H1 (cell line): ENCODE data around the gene BCO2. TPM values are rescaled to one million over a fixed set of nuclear protein-coding genes. Genes with fewer than 3 reads are reported as not detected.

ENCODE experiments used
- CTCF ChIA-PET: fragments of 300-600 bp; sonication (Branson Sonifier 250); formaldehyde crosslinking; loops from one replicate; lab custom pipeline; 2021; ENCODE audit not compliant: partially characterized antibody; lab: Charles Lee
- POLR2A ChIA-PET: fragments of 300-600 bp; sonication (Branson Sonifier 250); formaldehyde crosslinking; loops from one replicate; lab custom pipeline; 2021; ENCODE audit warnings: inconsistent platforms; ENCODE audit not compliant: partially characterized antibody; lab: Charles Lee
- DNase-seq, 2 experiments: peaks; one replicate each; pipeline versions ENCODE4 v3.0.0 to v3.0.0-alpha.2; 2010 to 2022; ENCODE audit warnings: low spot score in 2 of 2, low read depth in 1 of 2, mixed read lengths in 1 of 2
- FAIRE-seq: peaks from 2 replicates; lab custom pipeline; 2011; peaks lifted over from hg19 to GRCh38; lab: Jason Lieb, UNC
- H2AFZ ChIP-seq: 2 replicates; pipeline ENCODE4 v1.8.1; 2012; ENCODE audit warnings: low read length, inconsistent platforms
- H2AK5ac ChIP-seq: 2 replicates; pipeline ENCODE4 v1.6.1; 2013; ENCODE audit warnings: low read depth, low read length
- H2BK120ac ChIP-seq: replicated peaks from 2 replicates; pipeline ENCODE3; 2013; ENCODE audit warnings: low read depth, low read length, inconsistent platforms
- H2BK12ac ChIP-seq: 2 replicates; pipeline ENCODE4 v1.6.1; 2013; ENCODE audit warnings: low read depth, low read length
- H2BK15ac ChIP-seq: 2 replicates; pipeline ENCODE4 v1.6.1; 2013; ENCODE audit warnings: low read length
- H2BK20ac ChIP-seq: 2 replicates; pipeline ENCODE4 v1.6.1; 2013; ENCODE audit warnings: low read length
- H2BK5ac ChIP-seq: 2 replicates; pipeline ENCODE4 v1.6.1; 2013; ENCODE audit warnings: low read depth, low read length
- H3K14ac ChIP-seq: 2 replicates; pipeline ENCODE4 v1.6.1; 2013; ENCODE audit warnings: inconsistent platforms; ENCODE audit not compliant: insufficient read length
- H3K18ac ChIP-seq: 2 replicates; pipeline ENCODE4 v1.6.1; 2013; ENCODE audit warnings: low read length; ENCODE audit errors: extremely low read depth
- H3K23ac ChIP-seq: 2 replicates; pipeline ENCODE4 v1.6.1; 2013; ENCODE audit warnings: inconsistent platforms; ENCODE audit not compliant: insufficient read length
- H3K23me2 ChIP-seq: 2 replicates; pipeline ENCODE4 v1.6.1; 2013; ENCODE audit warnings: low read depth, low read length
- H3K27ac ChIP-seq: 2 replicates; pipeline ENCODE4 v1.6.1; 2011; ENCODE audit warnings: low read depth, low read length, inconsistent platforms
- H3K27me3 ChIP-seq, 4 experiments: replicated peaks in 1 of 4; 1 replicate in 1 of 4; 2 replicates in 3 of 4; pipeline versions ENCODE4 v1.6.1 to v1.8.1; 2011 to 2013; ENCODE audit warnings: low read length in 3 of 4, mild to moderate bottlenecking in 3 of 4, inconsistent platforms in 2 of 4, mixed read lengths in 2 of 4, moderate library complexity in 1 of 4; ENCODE audit not compliant: control insufficient read depth in 3 of 4, insufficient read depth in 3 of 4; ENCODE audit errors: extremely low read depth in 1 of 4
- H3K36me3 ChIP-seq, 4 experiments: 2 replicates each; pipeline versions ENCODE4 v1.6.1 to v1.8.1; 2011 to 2013; ENCODE audit warnings: mild to moderate bottlenecking in 4 of 4, low read length in 3 of 4, moderate library complexity in 2 of 4, control low read depth in 1 of 4, inconsistent platforms in 1 of 4; ENCODE audit not compliant: insufficient read depth in 4 of 4, control insufficient read depth in 2 of 4
- H3K4ac ChIP-seq: replicated peaks from 2 replicates; pipeline ENCODE3; 2013; ENCODE audit warnings: low read length, low read depth, mixed read lengths, inconsistent platforms; ENCODE audit not compliant: insufficient read length
- H3K4me1 ChIP-seq, 4 experiments: replicated peaks in 1 of 4; 1 replicate in 1 of 4; 2 replicates in 3 of 4; pipeline versions ENCODE4 v1.6.1 to v1.8.1; 2011 to 2013; ENCODE audit warnings: low read length in 3 of 4, inconsistent platforms in 2 of 4, mixed read lengths in 1 of 4; ENCODE audit not compliant: insufficient read depth in 4 of 4, control insufficient read depth in 3 of 4
- H3K4me2 ChIP-seq, 2 experiments: 2 replicates each; pipeline versions ENCODE4 v1.6.1 to v1.8.1; 2011 to 2013; ENCODE audit warnings: low read depth in 2 of 2, low read length in 2 of 2, control low read depth in 1 of 2, inconsistent platforms in 1 of 2, mild to moderate bottlenecking in 1 of 2; ENCODE audit not compliant: insufficient read depth in 1 of 2
- H3K4me3 ChIP-seq, 4 experiments: fragments of 200-600, 300-600 bp in 1 of 4; sonication (generic), shearing (Covaris generic), sonication (Bioruptor Twin) in 1 of 4; 2 replicates each; pipeline versions ENCODE4 v1.5.1 to v1.8.1; 2011 to 2016; ENCODE audit warnings: low read length in 4 of 4, low read depth in 3 of 4, control low read depth in 2 of 4, inconsistent platforms in 2 of 4, mild to moderate bottlenecking in 2 of 4, mixed read lengths in 1 of 4, moderate library complexity in 1 of 4; ENCODE audit not compliant: insufficient read depth in 2 of 4; ENCODE audit errors: extremely low read depth in 1 of 4
- H3K56ac ChIP-seq: replicated peaks from 2 replicates; pipeline ENCODE3; 2013; ENCODE audit warnings: low read depth, mild to moderate bottlenecking, mixed read lengths, low read length, inconsistent platforms; ENCODE audit not compliant: insufficient read length
- H3K79me1 ChIP-seq: 2 replicates; pipeline ENCODE4 v1.6.1; 2013; ENCODE audit warnings: low read depth, low read length, control low read depth
- H3K79me2 ChIP-seq, 2 experiments: 2 replicates each; pipeline versions ENCODE4 v1.6.1 to v1.8.1; 2012 to 2013; ENCODE audit warnings: low read length in 2 of 2, mild to moderate bottlenecking in 2 of 2, inconsistent platforms in 1 of 2; ENCODE audit not compliant: insufficient read depth in 2 of 2, control insufficient read depth in 1 of 2
- H3K9ac ChIP-seq, 4 experiments: replicated peaks in 1 of 4; 1 replicate in 1 of 4; 2 replicates in 3 of 4; pipeline versions ENCODE4 v1.6.1 to v1.8.1; 2011 to 2013; ENCODE audit warnings: low read depth in 3 of 4, low read length in 3 of 4, control low read depth in 2 of 4, mild to moderate bottlenecking in 2 of 4, moderate library complexity in 2 of 4, inconsistent platforms in 1 of 4; ENCODE audit errors: extremely low read depth in 1 of 4
- H3K9me3 ChIP-seq, 2 experiments: 2 replicates each; pipeline versions ENCODE4 v1.6.1 to v1.8.1; 2012 to 2013; ENCODE audit warnings: mild to moderate bottlenecking in 2 of 2, moderate library complexity in 2 of 2, control low read depth in 1 of 2, inconsistent platforms in 1 of 2, low read depth in 1 of 2, low read length in 1 of 2, mixed read lengths in 1 of 2; ENCODE audit not compliant: insufficient read depth in 2 of 2
- H4K20me1 ChIP-seq, 2 experiments: replicated peaks in 1 of 2; 2 replicates each; pipeline versions ENCODE3 to v1.8.1; 2011 to 2013; ENCODE audit warnings: inconsistent platforms in 2 of 2, low read length in 2 of 2, mild to moderate bottlenecking in 1 of 2; ENCODE audit not compliant: insufficient read depth in 2 of 2, control insufficient read depth in 1 of 2
- H4K5ac ChIP-seq: 2 replicates; pipeline ENCODE4 v1.6.1; 2013; ENCODE audit warnings: low read length, low read depth, mixed read lengths, inconsistent platforms; ENCODE audit not compliant: insufficient read length
- H4K8ac ChIP-seq: 2 replicates; pipeline ENCODE4 v1.8.0; 2013; ENCODE audit warnings: mild to moderate bottlenecking, moderate library complexity, low read length, inconsistent platforms; ENCODE audit not compliant: insufficient read depth; ENCODE audit errors: extremely low read depth
- H4K91ac ChIP-seq: replicated peaks from 2 replicates; pipeline ENCODE3; 2013; ENCODE audit warnings: low read length, mixed read lengths, inconsistent platforms; ENCODE audit not compliant: insufficient read length
- CTCF ChIP-seq, 3 experiments: IDR thresholded peaks; 1 replicate in 2 of 3; 2 replicates in 1 of 3; pipeline versions ENCODE4 v1.5.1 to v1.6.1; 2011; ENCODE audit warnings: low read length in 3 of 3, mild to moderate bottlenecking in 3 of 3, inconsistent platforms in 2 of 3, low read depth in 1 of 3, moderate library complexity in 1 of 3; ENCODE audit not compliant: insufficient read depth in 1 of 3; ENCODE audit errors: control extremely low read depth in 1 of 3
- E2F6 ChIP-seq: IDR thresholded peaks from 2 replicates; pipeline ENCODE4 v1.6.1; 2012; ENCODE audit warnings: inconsistent platforms
- HDAC6 ChIP-seq: IDR thresholded peaks from one replicate; pipeline ENCODE4 v1.7.1; 2012; ENCODE audit warnings: low read depth, mild to moderate bottlenecking, inconsistent platforms, low read length, moderate library complexity
- KDM5A ChIP-seq: fragments of 200-600 bp; IDR thresholded peaks from 2 replicates; pipeline ENCODE4 v1.7.1; 2012; ENCODE audit warnings: mild to moderate bottlenecking, low read length, inconsistent platforms, mixed read lengths
- RXRA ChIP-seq: IDR thresholded peaks from 2 replicates; pipeline ENCODE4 v1.6.1; 2011; ENCODE audit warnings: low read depth, mild to moderate bottlenecking, low read length, moderate library complexity; ENCODE audit not compliant: insufficient read depth
- SP1 ChIP-seq: IDR thresholded peaks from 2 replicates; pipeline ENCODE4 v1.6.1; 2011; ENCODE audit warnings: low read depth, low read length
- SP4 ChIP-seq: IDR thresholded peaks from 2 replicates; pipeline ENCODE4 v1.6.1; 2012; ENCODE audit warnings: low read length, inconsistent platforms
- SRF ChIP-seq: IDR thresholded peaks from 2 replicates; pipeline ENCODE4 v1.6.1; 2011; ENCODE audit warnings: mild to moderate bottlenecking, low read depth, low read length, moderate library complexity
- TAF7 ChIP-seq: optimal IDR thresholded peaks from 2 replicates; pipeline ENCODE3; 2011; ENCODE audit warnings: low read depth, mild to moderate bottlenecking, inconsistent platforms, low read length, moderate library complexity, borderline replicate concordance
- TBP ChIP-seq: IDR thresholded peaks from 2 replicates; pipeline ENCODE4 v1.6.1; 2011; ENCODE audit warnings: low read depth, low read length, improper control_type of control experiment
- YY1 ChIP-seq: IDR thresholded peaks from 2 replicates; pipeline ENCODE4 v1.6.1; 2011; ENCODE audit warnings: low read depth, mild to moderate bottlenecking, low read length
- WGBS, 2 experiments: shearing (Covaris generic) in 1 of 2; methylation state at CpG; one replicate each; pipeline versions ENCODE4 v1.1.6 to v1.1.7; 2013 to 2015; ENCODE audit warnings: low lambda C conversion rate in 2 of 2, mixed read lengths in 2 of 2, inconsistent platforms in 1 of 2, low coverage in 1 of 2, missing lambda C conversion rate in 1 of 2; ENCODE audit not compliant: insufficient replicate concordance in 2 of 2, insufficient coverage in 1 of 2, insufficient read length in 1 of 2; ENCODE audit errors: extremely low coverage in 1 of 2, missing lambda C conversion rate in 1 of 2; 5-methylcytosine and 5-hydroxymethylcytosine counted together
- polyA plus RNA-seq, 7 experiments: library from polyadenylated mRNA; depleted of rRNA in 3 of 7; stranded (reverse) in 5 of 7; unstranded in 2 of 7; fragments of >200 nt in 5 of 7; fragments of 200-250 nt in 2 of 7; gene quantifications; 1 replicate in 5 of 7; 2 replicates in 1 of 7; 4 replicates in 1 of 7; pipeline versions ENCODE4 v1.2.1 to v1.2.3, GENCODE V29; 2011 to 2013; ENCODE audit warnings: missing spikeins in 2 of 7, mixed read lengths in 2 of 7
- total RNA-seq: library from RNA; stranded (reverse); fragmentation: NEBNext Ultra II Directional; extraction: Animal tissue kit (Norgen Biotek cat#: 25700); gene quantifications from 2 replicates; pipeline ENCODE4 v1.2.1, GENCODE V29; 2021

BCO2 gene
- total and polyA plus RNA-seq, 2 of the 8 experiments (the other 6 are each of a cell fraction or from before 2014, with no cell fraction given): 0.42 to 0.82 TPM

- DNase-seq (no peak), FAIRE-seq (no peak)
- H3K4me1 ChIP-seq: no peaks in the 10 kb centered on the region
- no peak overlapping the region for H3K14ac ChIP-seq
- H2BK15ac ChIP-seq: no peak overlapping the region
- H2BK120ac ChIP-seq: no peak overlapping the region
- 73% methylated on average over 2 of the region's 2 CpGs; no CpG with 5 or more reads in 1 of the 2 experiments for WGBS, 2 experiments
- H4K20me1 ChIP-seq: no peaks in the 10 kb centered on the region
- H2BK20ac ChIP-seq: no peak overlapping the region
- POLR2A ChIA-PET: interaction anchor here (1.1 kb wide), 1 partner anchor 15 kb away, joined by 3 read pairs; the partner anchor contains the start of gene PTS
- CTCF ChIA-PET: interaction anchor here (1.2 to 1.6 kb wide), 2 partner anchors 68 to 243 kb away, joined by 3 to 5 read pairs; no protein-coding TSS in a partner anchor
- no peaks in the 10 kb centered on the region; the same call in 1 of the 2 replicates for H3K23me2 ChIP-seq
- no peaks in the 10 kb centered on the region for H3K27me3 ChIP-seq
- H2AFZ ChIP-seq: no peak overlapping the region
- no peaks in the 10 kb centered on the region for H3K79me1 ChIP-seq
- H3K9me3 ChIP-seq: no peaks in the 10 kb centered on the region
- no peak overlapping the region for H3K4me2 ChIP-seq
- H4K91ac ChIP-seq: no peak overlapping the region
- H3K4ac ChIP-seq: no peak overlapping the region
- no peak overlapping the region for H3K18ac ChIP-seq
- H3K23ac ChIP-seq: no peak overlapping the region
- H3K4me3 ChIP-seq: no peak overlapping the region
- no peak overlapping the region for H2BK5ac ChIP-seq
- H3K27ac ChIP-seq: no peak overlapping the region
- H4K5ac ChIP-seq: no peak overlapping the region
- H3K9ac ChIP-seq: no peak overlapping the region
- H3K79me2 ChIP-seq: no peaks in the 10 kb centered on the region
- H2BK12ac ChIP-seq: no peak overlapping the region
- H3K56ac ChIP-seq: no peak overlapping the region
- no peaks in the 10 kb centered on the region for H3K36me3 ChIP-seq
- no peak overlapping the region for H2AK5ac ChIP-seq
- no peak overlapping the region for H4K8ac ChIP-seq
- TF ChIP-seq RXRA (no peak), TAF7 (no peak), KDM5A (no peak), SRF (no peak), YY1 (no peak), TBP (no peak), SP4 (no peak), HDAC6 (no peak), SP1 (no peak), E2F6 (no peak), CTCF (IDR thresholded peaks at IDR 0.05; ENCODE audit: control extremely low read depth in 1 of 3, insufficient read depth in 1 of 3, low read depth in 1 of 3, low read length in 3 of 3) (no peak)
Observed at GRCh38 chr11:112211536-112211935, 36.2 kb downstream of the BCO2 start.
